Ovary (tissue), 9 donors: Measurements from ENCODE around the gene F13A1. TPM values are rescaled to one million over a fixed set of nuclear protein-coding genes. Genes with fewer than 3 reads are reported as not detected.

Source experiments
- DNase-seq, 5 donors: peaks; one replicate each; pipeline ENCODE4 v3.0.0-alpha.2; 2019 to 2020
- H3K27ac ChIP-seq, 2 donors: fragments of 200-600 bp; one replicate each; pipeline versions ENCODE4 v1.5.1 to v1.8.0; 2019 to 2022
- H3K27me3 ChIP-seq: fragments of 200-600 bp; one replicate; pipeline ENCODE4 v1.8.0; 2022
- H3K36me3 ChIP-seq: fragments of 200-600 bp; sonication (generic); one replicate; pipeline ENCODE4 v1.5.1; 2019
- H3K4me1 ChIP-seq: one replicate; pipeline ENCODE4 v1.8.1; 2013; ENCODE audit warnings: mild to moderate bottlenecking, moderate library complexity; ENCODE audit not compliant: insufficient read depth
- H3K4me3 ChIP-seq: fragments of 200-600 bp; sonication (generic); one replicate; pipeline ENCODE4 v1.5.1; 2017
- H3K9me3 ChIP-seq, 2 donors: fragments of 200-600 bp in 1 of 2; sonication (generic) in 1 of 2; one replicate each; pipeline versions ENCODE4 v1.5.1 to v1.8.1; 2013 to 2019; ENCODE audit warnings: mild to moderate bottlenecking in 1 of 2, moderate library complexity in 1 of 2
- CTCF ChIP-seq, 3 donors: fragments of 450-650 bp in 2 of 3; fragments of 200-600 bp in 1 of 3; IDR thresholded peaks; one replicate each; pipeline versions ENCODE4 v1.5.1 to v1.8.0; 2016 to 2022; ENCODE audit warnings: antibody characterized with exemption in 3 of 3, mild to moderate bottlenecking in 1 of 3
- EP300 ChIP-seq: sonication (generic); formaldehyde crosslinking; IDR thresholded peaks from one replicate; pipeline ENCODE4 v1.6.1; 2017; ENCODE audit warnings: antibody characterized with exemption
- POLR2A ChIP-seq: fragments of 450-650 bp; IDR thresholded peaks from one replicate; pipeline ENCODE4 v1.6.1; 2017; ENCODE audit warnings: antibody characterized with exemption, mild to moderate bottlenecking, moderate library complexity
- WGBS, 3 donors: extraction: QIAGEN DNeasy Blood & Tissue Kit in 1 of 3; methylation state at CpG; one replicate each; pipeline versions ENCODE4 v1.1.5 to v1.1.7; 2013 to 2017; 5-methylcytosine and 5-hydroxymethylcytosine counted together
- intact Hi-C, 4 donors: fragments of 100-400 bp; cut with DNase I; formaldehyde crosslinking; loops; one replicate each; pipeline versions ENCODE4 v1.11.0 to v1.15.1; 2022 to 2023
- polyA plus RNA-seq, 2 donors: library from polyadenylated mRNA; stranded (reverse); fragments of 200-250 nt in 1 of 2; fragments of 350-450 nt in 1 of 2; fragmentation: Illumina TruSeq in 1 of 2; extraction: RNeasy Lipid Tissue Mini Kit (QIAGEN cat#74804) in 1 of 2; gene quantifications; one replicate each; pipeline ENCODE4 v1.2.3, GENCODE V29; 2013 to 2014
- total RNA-seq, 7 donors: library from RNA; depleted of rRNA in 2 of 7; stranded (reverse); fragments of >200 nt in 2 of 7; fragmentation: NEBNext Ultra II Directional in 3 of 7; extraction: Animal tissue kit (Norgen Biotek cat#: 25700) in 3 of 7; gene quantifications; one replicate each; pipeline versions ENCODE4 v1.1.0 to v1.2.4, GENCODE V29; 2016 to 2023
- donor health status: DM: no; HTN: no; CAD: no; lungs with moderate emphysema.
- donor health status: DM: no; HTN: no; CAD: no.
- donor health status: Bipolar disorder and iron deficiency.
- donor health status: DM: yes; HTN: yes; CAD: no.
- donor health status: DM: no; HTN: no; CAD: no.
- donor health status: DM: yes; HTN: yes; CAD: no.

F13A1 gene
- total and polyA plus RNA-seq, 9 donors, result 6.2 to 124 (median 25.9) TPM

GRCh38 chr6:6191909-6192308, 128.6 kb downstream of the F13A1 start:
- H3K4me1 ChIP-seq, result no peaks in the 10 kb centered on the region
- DNase-seq, result no peak
- H3K9me3 ChIP-seq, result no peaks in the 10 kb centered on the region
- TF ChIP-seq CTCF (IDR thresholded peaks at IDR 0.05) (no peak), EP300 (no peak), POLR2A (no peak)
- no peak overlapping the region for H3K4me3 ChIP-seq
- H3K27ac ChIP-seq, result no peak overlapping the region
- no peaks in the 10 kb centered on the region for H3K27me3 ChIP-seq
- no peaks in the 10 kb centered on the region for H3K36me3 ChIP-seq
- 77 to 90% (median 89%) methylated on average over 1 of the region's 1 CpG for WGBS, 3 donors
- intact Hi-C loops, result no loop called here

GRCh38 chr6:6191476-6191875, 129.0 kb downstream of the F13A1 start:
- no peaks in the 10 kb centered on the region for H3K9me3 ChIP-seq
- intact Hi-C loops, result no loop called here
- no peaks in the 10 kb centered on the region for H3K4me1 ChIP-seq
- 32 to 51% (median 35%) methylated on average over 2 of the region's 2 CpGs for whole genome bisulfite sequencing, 3 donors
- no peak overlapping the region for H3K4me3 ChIP-seq
- no peaks in the 10 kb centered on the region for H3K36me3 ChIP-seq
- H3K27ac ChIP-seq, result no peak overlapping the region
- no peak for DNase-seq
- no peaks in the 10 kb centered on the region for H3K27me3 ChIP-seq
- TF ChIP-seq POLR2A, result no peak
- TF ChIP-seq EP300, result no peak
- TF ChIP-seq CTCF (IDR thresholded peaks at IDR 0.05), result no peak

GRCh38 chr6:6180684-6181083, 139.8 kb downstream of the F13A1 start:
- H3K4me3 ChIP-seq, result no peak overlapping the region
- H3K27me3 ChIP-seq, result no peaks in the 10 kb centered on the region
- no peaks in the 10 kb centered on the region for H3K4me1 ChIP-seq
- no peak for TF ChIP-seq EP300
- no peak for TF ChIP-seq CTCF (IDR thresholded peaks at IDR 0.05)
- no peak for TF ChIP-seq POLR2A
- no peaks in the 10 kb centered on the region for H3K36me3 ChIP-seq
- H3K27ac ChIP-seq, result no peak overlapping the region
- no peaks in the 10 kb centered on the region for H3K9me3 ChIP-seq
- DNase-seq, result no peak
- WGBS, 3 donors, result 47 to 61% (median 53%) methylated on average over 2 of the region's 2 CpGs
- intact Hi-C loops, result no loop called here

- intact Hi-C loops, result no loop called here
- Histone ChIP-seq H3K27ac (no peak overlapping the region), H3K27me3 (no peaks in the 10 kb centered on the region), H3K4me3 (no peak overlapping the region), H3K9me3 (no peaks in the 10 kb centered on the region), H3K36me3 (no peaks in the 10 kb centered on the region), H3K4me1 (no peaks in the 10 kb centered on the region)
- DNase-seq, result no peak
- TF ChIP-seq CTCF (IDR thresholded peaks at IDR 0.05) (no peak), EP300 (no peak), POLR2A (no peak)
- 70 to 79% (median 75%) methylated on average over 11 of the region's 11 CpGs for WGBS, 3 donors
Measured at GRCh38 chr6:6179858-6180623, 140.4 kb downstream of the F13A1 start.
